ENCODE results near the gene IQCE.

Gene IQCE

GRCh38 chr7:2646336-2646679 is 87.5 kb downstream of the IQCE start:
- no peak for DNase-seq (ENCODE audit: low read depth in 2 of 2)

GRCh38 chr7:2646680-2647571 is 88.1 kb downstream of the IQCE start:
- DNase-seq (ENCODE audit: low read depth in 2 of 2), result no peak

GRCh38 chr7:2647594-2648172 is 88.9 kb downstream of the IQCE start:
- DNase-seq (ENCODE audit: low read depth in 2 of 2), result no peak

GRCh38 chr7:2649139-2649838 is 90.5 kb downstream of the IQCE start:
- DNase-seq (ENCODE audit: low read depth in 2 of 2), result no peak

- DNase-seq (ENCODE audit: low read depth in 2 of 2), result no peak
These were observed 91.2 kb downstream of the IQCE start for GRCh38 chr7:2649991-2650390.

- no peak for DNase-seq (ENCODE audit: low read depth in 2 of 2)
These were observed 91.7 kb downstream of the IQCE start for GRCh38 chr7:2650451-2650850.

GRCh38 chr7:2651336-2651735 is 92.6 kb downstream of the IQCE start:
- DNase-seq (ENCODE audit: low read depth in 2 of 2), result no peak

- no peak for DNase-seq (ENCODE audit: low read depth in 2 of 2)
These were observed 93.3 kb downstream of the IQCE start for GRCh38 chr7:2651847-2652735.

GRCh38 chr7:2652736-2653060 is 93.9 kb downstream of the IQCE start:
- no peak for DNase-seq (ENCODE audit: low read depth in 2 of 2)

- no peak for DNase-seq (ENCODE audit: low read depth in 2 of 2)
These were observed 95.3 kb downstream of the IQCE start for GRCh38 chr7:2654059-2654458.

- no peak for DNase-seq (ENCODE audit: low read depth in 2 of 2)
These were observed 97.3 kb downstream of the IQCE start for GRCh38 chr7:2655870-2656614.

GRCh38 chr7:2657208-2657607 is 98.4 kb downstream of the IQCE start:
- no peak for DNase-seq (ENCODE audit: low read depth in 2 of 2)

GRCh38 chr7:2657920-2658671 is 99.3 kb downstream of the IQCE start:
- no peak for DNase-seq (ENCODE audit: low read depth in 2 of 2)

GRCh38 chr7:2658941-2659340 is 100.2 kb downstream of the IQCE start:
- DNase-seq (ENCODE audit: low read depth in 2 of 2), result no peak

- DNase-seq (ENCODE audit: low read depth in 2 of 2), result no peak
These were observed 101.0 kb downstream of the IQCE start for GRCh38 chr7:2659556-2660358.

GRCh38 chr7:2660359-2661095 is 101.7 kb downstream of the IQCE start:
- no peak for DNase-seq (ENCODE audit: low read depth in 2 of 2)

- no peak for DNase-seq (ENCODE audit: low read depth in 2 of 2)
These were observed 102.3 kb downstream of the IQCE start for GRCh38 chr7:2661096-2661449.

GRCh38 chr7:2661602-2662272 is 103.0 kb downstream of the IQCE start:
- no peak for DNase-seq (ENCODE audit: low read depth in 2 of 2)

Measured in stimulated activated CD8-positive, alpha-beta memory T cell treated with anti-CD3 and anti-CD28 coated beads, Interleukin-15, amount 100 ng/mL, for 4 hours (primary cell).